H1 (cell line): ENCODE results near the gene GABBR1. TPM values are rescaled to one million over a fixed set of nuclear protein-coding genes. Genes with fewer than 3 reads are reported as not detected.

ENCODE experiments used
- CTCF ChIA-PET: fragments of 300-600 bp; sonication (Branson Sonifier 250); formaldehyde crosslinking; loops from one replicate; lab custom pipeline; 2021; ENCODE audit not compliant: partially characterized antibody; lab: Charles Lee
- POLR2A ChIA-PET: fragments of 300-600 bp; sonication (Branson Sonifier 250); formaldehyde crosslinking; loops from one replicate; lab custom pipeline; 2021; ENCODE audit warnings: inconsistent platforms; ENCODE audit not compliant: partially characterized antibody; lab: Charles Lee
- DNase-seq, 2 experiments: peaks; one replicate each; pipeline versions ENCODE4 v3.0.0 to v3.0.0-alpha.2; 2010 to 2022; ENCODE audit warnings: low spot score in 2 of 2, low read depth in 1 of 2, mixed read lengths in 1 of 2
- FAIRE-seq: peaks from 2 replicates; lab custom pipeline; 2011; peaks lifted over from hg19 to GRCh38; lab: Jason Lieb, UNC
- H2AFZ ChIP-seq: 2 replicates; pipeline ENCODE4 v1.8.1; 2012; ENCODE audit warnings: low read length, inconsistent platforms
- H2AK5ac ChIP-seq: 2 replicates; pipeline ENCODE4 v1.6.1; 2013; ENCODE audit warnings: low read depth, low read length
- H2BK120ac ChIP-seq: replicated peaks from 2 replicates; pipeline ENCODE3; 2013; ENCODE audit warnings: low read depth, low read length, inconsistent platforms
- H2BK12ac ChIP-seq: 2 replicates; pipeline ENCODE4 v1.6.1; 2013; ENCODE audit warnings: low read depth, low read length
- H2BK15ac ChIP-seq: 2 replicates; pipeline ENCODE4 v1.6.1; 2013; ENCODE audit warnings: low read length
- H2BK20ac ChIP-seq: 2 replicates; pipeline ENCODE4 v1.6.1; 2013; ENCODE audit warnings: low read length
- H2BK5ac ChIP-seq: 2 replicates; pipeline ENCODE4 v1.6.1; 2013; ENCODE audit warnings: low read depth, low read length
- H3K14ac ChIP-seq: 2 replicates; pipeline ENCODE4 v1.6.1; 2013; ENCODE audit warnings: inconsistent platforms; ENCODE audit not compliant: insufficient read length
- H3K18ac ChIP-seq: 2 replicates; pipeline ENCODE4 v1.6.1; 2013; ENCODE audit warnings: low read length; ENCODE audit errors: extremely low read depth
- H3K23ac ChIP-seq: 2 replicates; pipeline ENCODE4 v1.6.1; 2013; ENCODE audit warnings: inconsistent platforms; ENCODE audit not compliant: insufficient read length
- H3K23me2 ChIP-seq: 2 replicates; pipeline ENCODE4 v1.6.1; 2013; ENCODE audit warnings: low read depth, low read length
- H3K27ac ChIP-seq: 2 replicates; pipeline ENCODE4 v1.6.1; 2011; ENCODE audit warnings: low read depth, low read length, inconsistent platforms
- H3K27me3 ChIP-seq, 4 experiments: replicated peaks in 1 of 4; 1 replicate in 1 of 4; 2 replicates in 3 of 4; pipeline versions ENCODE4 v1.6.1 to v1.8.1; 2011 to 2013; ENCODE audit warnings: low read length in 3 of 4, mild to moderate bottlenecking in 3 of 4, inconsistent platforms in 2 of 4, mixed read lengths in 2 of 4, moderate library complexity in 1 of 4; ENCODE audit not compliant: control insufficient read depth in 3 of 4, insufficient read depth in 3 of 4; ENCODE audit errors: extremely low read depth in 1 of 4
- H3K36me3 ChIP-seq, 4 experiments: 2 replicates each; pipeline versions ENCODE4 v1.6.1 to v1.8.1; 2011 to 2013; ENCODE audit warnings: mild to moderate bottlenecking in 4 of 4, low read length in 3 of 4, moderate library complexity in 2 of 4, control low read depth in 1 of 4, inconsistent platforms in 1 of 4; ENCODE audit not compliant: insufficient read depth in 4 of 4, control insufficient read depth in 2 of 4
- H3K4ac ChIP-seq: replicated peaks from 2 replicates; pipeline ENCODE3; 2013; ENCODE audit warnings: low read length, low read depth, mixed read lengths, inconsistent platforms; ENCODE audit not compliant: insufficient read length
- H3K4me1 ChIP-seq, 4 experiments: replicated peaks in 1 of 4; 1 replicate in 1 of 4; 2 replicates in 3 of 4; pipeline versions ENCODE4 v1.6.1 to v1.8.1; 2011 to 2013; ENCODE audit warnings: low read length in 3 of 4, inconsistent platforms in 2 of 4, mixed read lengths in 1 of 4; ENCODE audit not compliant: insufficient read depth in 4 of 4, control insufficient read depth in 3 of 4
- H3K4me2 ChIP-seq, 2 experiments: 2 replicates each; pipeline versions ENCODE4 v1.6.1 to v1.8.1; 2011 to 2013; ENCODE audit warnings: low read depth in 2 of 2, low read length in 2 of 2, control low read depth in 1 of 2, inconsistent platforms in 1 of 2, mild to moderate bottlenecking in 1 of 2; ENCODE audit not compliant: insufficient read depth in 1 of 2
- H3K4me3 ChIP-seq, 4 experiments: fragments of 200-600, 300-600 bp in 1 of 4; sonication (generic), shearing (Covaris generic), sonication (Bioruptor Twin) in 1 of 4; 2 replicates each; pipeline versions ENCODE4 v1.5.1 to v1.8.1; 2011 to 2016; ENCODE audit warnings: low read length in 4 of 4, low read depth in 3 of 4, control low read depth in 2 of 4, inconsistent platforms in 2 of 4, mild to moderate bottlenecking in 2 of 4, mixed read lengths in 1 of 4, moderate library complexity in 1 of 4; ENCODE audit not compliant: insufficient read depth in 2 of 4; ENCODE audit errors: extremely low read depth in 1 of 4
- H3K56ac ChIP-seq: replicated peaks from 2 replicates; pipeline ENCODE3; 2013; ENCODE audit warnings: low read depth, mild to moderate bottlenecking, mixed read lengths, low read length, inconsistent platforms; ENCODE audit not compliant: insufficient read length
- H3K79me1 ChIP-seq: 2 replicates; pipeline ENCODE4 v1.6.1; 2013; ENCODE audit warnings: low read depth, low read length, control low read depth
- H3K79me2 ChIP-seq, 2 experiments: 2 replicates each; pipeline versions ENCODE4 v1.6.1 to v1.8.1; 2012 to 2013; ENCODE audit warnings: low read length in 2 of 2, mild to moderate bottlenecking in 2 of 2, inconsistent platforms in 1 of 2; ENCODE audit not compliant: insufficient read depth in 2 of 2, control insufficient read depth in 1 of 2
- H3K9ac ChIP-seq, 4 experiments: replicated peaks in 1 of 4; 1 replicate in 1 of 4; 2 replicates in 3 of 4; pipeline versions ENCODE4 v1.6.1 to v1.8.1; 2011 to 2013; ENCODE audit warnings: low read depth in 3 of 4, low read length in 3 of 4, control low read depth in 2 of 4, mild to moderate bottlenecking in 2 of 4, moderate library complexity in 2 of 4, inconsistent platforms in 1 of 4; ENCODE audit errors: extremely low read depth in 1 of 4
- H3K9me3 ChIP-seq, 2 experiments: 2 replicates each; pipeline versions ENCODE4 v1.6.1 to v1.8.1; 2012 to 2013; ENCODE audit warnings: mild to moderate bottlenecking in 2 of 2, moderate library complexity in 2 of 2, control low read depth in 1 of 2, inconsistent platforms in 1 of 2, low read depth in 1 of 2, low read length in 1 of 2, mixed read lengths in 1 of 2; ENCODE audit not compliant: insufficient read depth in 2 of 2
- H4K20me1 ChIP-seq, 2 experiments: replicated peaks in 1 of 2; 2 replicates each; pipeline versions ENCODE3 to v1.8.1; 2011 to 2013; ENCODE audit warnings: inconsistent platforms in 2 of 2, low read length in 2 of 2, mild to moderate bottlenecking in 1 of 2; ENCODE audit not compliant: insufficient read depth in 2 of 2, control insufficient read depth in 1 of 2
- H4K5ac ChIP-seq: 2 replicates; pipeline ENCODE4 v1.6.1; 2013; ENCODE audit warnings: low read length, low read depth, mixed read lengths, inconsistent platforms; ENCODE audit not compliant: insufficient read length
- H4K8ac ChIP-seq: 2 replicates; pipeline ENCODE4 v1.8.0; 2013; ENCODE audit warnings: mild to moderate bottlenecking, moderate library complexity, low read length, inconsistent platforms; ENCODE audit not compliant: insufficient read depth; ENCODE audit errors: extremely low read depth
- H4K91ac ChIP-seq: replicated peaks from 2 replicates; pipeline ENCODE3; 2013; ENCODE audit warnings: low read length, mixed read lengths, inconsistent platforms; ENCODE audit not compliant: insufficient read length
- MAFK ChIP-seq: IDR thresholded peaks from 2 replicates; pipeline ENCODE4 v1.6.1; 2012; ENCODE audit warnings: low read depth, mild to moderate bottlenecking, improper control_type of control experiment, low read length
- POLR2A ChIP-seq, 2 experiments: IDR thresholded peaks; 1 replicate in 1 of 2; 2 replicates in 1 of 2; pipeline ENCODE4 v1.6.1; 2011; ENCODE audit warnings: low read depth in 2 of 2, low read length in 2 of 2, mild to moderate bottlenecking in 2 of 2; ENCODE audit errors: control extremely low read depth in 1 of 2
- SIN3A ChIP-seq, 2 experiments: IDR thresholded peaks in 1 of 2; conservative IDR thresholded peaks in 1 of 2; 2 replicates each; pipeline ENCODE4 v1.6.1; 2011 to 2012; ENCODE audit warnings: low read length in 2 of 2, improper control_type of control experiment in 1 of 2, low read depth in 1 of 2, mild to moderate bottlenecking in 1 of 2
- WGBS, 2 experiments: shearing (Covaris generic) in 1 of 2; methylation state at CpG; one replicate each; pipeline versions ENCODE4 v1.1.6 to v1.1.7; 2013 to 2015; ENCODE audit warnings: low lambda C conversion rate in 2 of 2, mixed read lengths in 2 of 2, inconsistent platforms in 1 of 2, low coverage in 1 of 2, missing lambda C conversion rate in 1 of 2; ENCODE audit not compliant: insufficient replicate concordance in 2 of 2, insufficient coverage in 1 of 2, insufficient read length in 1 of 2; ENCODE audit errors: extremely low coverage in 1 of 2, missing lambda C conversion rate in 1 of 2; 5-methylcytosine and 5-hydroxymethylcytosine counted together
- polyA plus RNA-seq, 7 experiments: library from polyadenylated mRNA; depleted of rRNA in 3 of 7; stranded (reverse) in 5 of 7; unstranded in 2 of 7; fragments of >200 nt in 5 of 7; fragments of 200-250 nt in 2 of 7; gene quantifications; 1 replicate in 5 of 7; 2 replicates in 1 of 7; 4 replicates in 1 of 7; pipeline versions ENCODE4 v1.2.1 to v1.2.3, GENCODE V29; 2011 to 2013; ENCODE audit warnings: missing spikeins in 2 of 7, mixed read lengths in 2 of 7
- total RNA-seq: library from RNA; stranded (reverse); fragmentation: NEBNext Ultra II Directional; extraction: Animal tissue kit (Norgen Biotek cat#: 25700); gene quantifications from 2 replicates; pipeline ENCODE4 v1.2.1, GENCODE V29; 2021

GABBR1 gene
- total and polyA plus RNA-seq, 2 of the 8 experiments (the other 6 are each of a cell fraction or from before 2014, with no cell fraction given): 75.9 to 78.3 TPM

DNA sequence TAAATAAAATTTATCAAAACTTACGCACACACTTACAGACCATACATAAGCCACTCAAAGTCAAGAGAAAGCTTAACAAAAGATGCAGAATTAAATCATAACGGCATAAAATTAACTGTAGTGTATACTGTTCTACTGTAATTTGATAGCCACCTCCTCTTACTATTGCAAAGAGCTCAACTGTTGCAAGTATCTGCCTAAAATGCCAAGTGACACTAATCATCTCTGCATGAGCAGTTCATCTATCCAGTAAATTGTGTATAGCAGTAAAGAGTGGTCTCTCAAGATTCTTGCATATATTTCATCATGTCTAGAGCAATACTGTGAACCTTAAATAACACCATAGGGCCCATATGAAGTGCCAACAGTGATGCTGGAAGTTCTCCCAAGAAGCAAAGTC, 35.8 kb downstream of the GABBR1 start:
- Histone ChIP-seq H3K4me2 (no peak overlapping the region), H4K20me1 (peaks cover 0 to 2% of the 10 kb centered on the region in 2 experiments), H3K56ac (no peak overlapping the region), H3K9ac (no peak overlapping the region), H3K4me3 (no peak overlapping the region), H4K8ac (no peak overlapping the region), H2BK120ac (no peak overlapping the region), H3K18ac (no peak overlapping the region), H3K9me3 (no peaks in the 10 kb centered on the region), H2BK20ac (no peak overlapping the region), H4K91ac (no peak overlapping the region), H3K23me2 (no peaks in the 10 kb centered on the region), H3K27me3 (no peaks in the 10 kb centered on the region), H3K36me3 (peaks cover 13 to 34% (median 20%) of the 10 kb centered on the region in 4 experiments), H3K23ac (no peak overlapping the region), H3K27ac (no peak overlapping the region), H3K79me1 (no peaks in the 10 kb centered on the region), H4K5ac (no peak overlapping the region), H3K14ac (no peak overlapping the region), H2AK5ac (no peak overlapping the region), H3K4ac (no peak overlapping the region), H3K79me2 (no peaks in the 10 kb centered on the region), H2BK12ac (no peak overlapping the region)
- CTCF ChIA-PET: interaction anchor here (1.3 to 3.4 kb wide), 3 partner anchors 9 to 56 kb away, joined by 3 to 23 read pairs (median 4); no protein-coding TSS in a partner anchor
- no peak for DNase-seq
- no peak for TF ChIP-seq SIN3A (conservative IDR thresholded peaks at IDR 0.05 in 1 of 2, IDR thresholded peaks at IDR 0.05 in 1 of 2; ENCODE audit: low read depth in 1 of 2, low read length in 2 of 2)
- TF ChIP-seq POLR2A (IDR thresholded peaks at IDR 0.05; ENCODE audit: control extremely low read depth in 1 of 2, low read depth in 2 of 2, low read length in 2 of 2): peak in 1 of 2 experiments; percentile 24; a peak in 1 of 3 replicates
- no peak for TF ChIP-seq MAFK
- TF ChIP-seq, all 59 proteins: peak for 1
- FAIRE-seq: no peak
- 92% methylated on average over 2 of the region's 2 CpGs; no CpG with 5 or more reads in 1 of the 2 experiments for WGBS, 2 experiments
- Histone ChIP-seq H2BK5ac (no peak overlapping the region), H3K4me1 (no peaks in the 10 kb centered on the region; a peak in 2 of 7 replicates), H2BK15ac (no peak overlapping the region), H2AFZ (no peak overlapping the region)
- POLR2A ChIA-PET: interaction anchor here (0.6 to 5.0 kb wide), 14 partner anchors 9 to 1957 kb away, joined by 3 to 33 read pairs (median 13); partner anchors contain the start of genes GABBR1 and OR2H2
